ENCODE data around the gene POGK.

- TF ChIP-seq, protein P1, sequence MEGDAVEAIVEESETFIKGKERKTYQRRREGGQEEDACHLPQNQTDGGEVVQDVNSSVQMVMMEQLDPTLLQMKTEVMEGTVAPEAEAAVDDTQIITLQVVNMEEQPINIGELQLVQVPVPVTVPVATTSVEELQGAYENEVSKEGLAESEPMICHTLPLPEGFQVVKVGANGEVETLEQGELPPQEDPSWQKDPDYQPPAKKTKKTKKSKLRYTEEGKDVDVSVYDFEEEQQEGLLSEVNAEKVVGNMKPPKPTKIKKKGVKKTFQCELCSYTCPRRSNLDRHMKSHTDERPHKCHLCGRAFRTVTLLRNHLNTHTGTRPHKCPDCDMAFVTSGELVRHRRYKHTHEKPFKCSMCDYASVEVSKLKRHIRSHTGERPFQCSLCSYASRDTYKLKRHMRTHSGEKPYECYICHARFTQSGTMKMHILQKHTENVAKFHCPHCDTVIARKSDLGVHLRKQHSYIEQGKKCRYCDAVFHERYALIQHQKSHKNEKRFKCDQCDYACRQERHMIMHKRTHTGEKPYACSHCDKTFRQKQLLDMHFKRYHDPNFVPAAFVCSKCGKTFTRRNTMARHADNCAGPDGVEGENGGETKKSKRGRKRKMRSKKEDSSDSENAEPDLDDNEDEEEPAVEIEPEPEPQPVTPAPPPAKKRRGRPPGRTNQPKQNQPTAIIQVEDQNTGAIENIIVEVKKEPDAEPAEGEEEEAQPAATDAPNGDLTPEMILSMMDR (conservative IDR thresholded peaks at IDR 0.05; ENCODE audit: low read depth, low read length) = peak; percentile 44; the same call in 1 of the 2 replicates
- TF ChIP-seq EZH2 (IDR thresholded peaks at IDR 0.05; ENCODE audit: low read length, unreplicated experiment) (no peak), EZH2phosphoT487 (IDR thresholded peaks at IDR 0.05; ENCODE audit: borderline replicate concordance, low read length) (no peak)
These were observed 25.6 kb upstream of the POGK start for GRCh38 chr1:166813508-166814223.
